Effector CD4-positive, alpha-beta T cell (primary cell): ENCODE data around the gene CLTB.
"Not testable (repeated sequence)": the region's sequence is repeated elsewhere in the genome, so short reads cannot be mapped to it uniquely, and the experiment has no call there.

Source experiments
- DNase-seq: peaks from one replicate; pipeline ENCODE4 v3.0.0-alpha.2; 2020

Gene CLTB

DNA sequence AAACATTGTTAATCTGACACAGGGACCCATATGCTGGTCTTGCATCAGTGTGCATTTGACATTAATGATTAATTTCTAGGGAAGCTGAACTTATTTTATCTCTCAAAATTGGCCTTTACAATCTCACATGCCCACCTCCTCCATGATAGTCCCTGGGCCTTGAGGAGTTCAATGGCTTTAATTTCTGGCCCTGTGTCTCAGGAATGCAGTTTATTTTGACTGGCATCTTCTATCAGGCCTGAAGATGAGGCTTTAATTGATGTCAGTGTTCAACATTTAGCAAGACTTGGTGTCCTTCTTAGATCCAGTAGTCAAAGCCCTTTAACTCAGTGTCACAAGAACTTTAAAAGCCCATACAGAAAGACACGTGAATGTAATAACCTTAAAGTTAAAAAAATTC, 10.5 kb upstream of the CLTB start:
- DNase-seq: no peak

DNA sequence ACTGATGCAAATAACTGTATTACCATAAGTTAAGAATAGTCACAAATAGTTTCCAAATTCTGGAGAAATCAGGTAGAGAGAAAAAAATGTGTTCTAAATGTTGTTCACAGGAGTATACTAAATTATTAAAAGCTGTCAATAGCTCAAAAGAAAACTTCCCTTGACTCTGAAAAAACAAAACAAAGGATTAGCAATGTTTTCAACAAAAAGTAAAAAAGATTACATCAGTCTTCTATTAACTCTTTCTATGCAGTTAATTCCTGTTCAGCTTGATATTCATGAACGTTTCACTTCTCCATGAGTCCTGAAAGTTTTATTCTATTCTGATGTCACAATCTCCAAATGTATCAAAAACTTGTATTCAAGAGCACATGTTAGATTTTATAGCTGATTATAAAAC, 9.5 kb upstream of the CLTB start:
- no peak for DNase-seq

DNA sequence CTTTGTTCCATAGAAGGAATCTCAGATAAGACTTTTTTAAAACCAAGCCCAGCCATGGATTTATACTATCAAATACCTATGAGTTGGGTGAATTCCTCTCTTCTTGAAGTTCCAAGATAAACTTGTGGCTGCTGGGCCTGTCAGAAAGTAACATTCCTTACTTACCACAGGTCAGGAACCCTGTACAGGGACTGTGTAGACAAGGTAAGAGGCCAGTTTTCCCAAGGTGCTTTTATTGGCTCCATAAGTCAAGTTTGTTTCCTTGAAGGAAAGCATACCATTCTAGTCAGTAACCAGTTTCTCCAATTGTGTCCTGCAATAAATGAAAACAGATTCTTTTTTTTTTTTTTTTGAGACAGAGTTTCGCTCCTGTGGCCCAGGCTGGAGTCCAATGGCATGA, 8.8 kb upstream of the CLTB start:
- DNase-seq: no peak

DNA sequence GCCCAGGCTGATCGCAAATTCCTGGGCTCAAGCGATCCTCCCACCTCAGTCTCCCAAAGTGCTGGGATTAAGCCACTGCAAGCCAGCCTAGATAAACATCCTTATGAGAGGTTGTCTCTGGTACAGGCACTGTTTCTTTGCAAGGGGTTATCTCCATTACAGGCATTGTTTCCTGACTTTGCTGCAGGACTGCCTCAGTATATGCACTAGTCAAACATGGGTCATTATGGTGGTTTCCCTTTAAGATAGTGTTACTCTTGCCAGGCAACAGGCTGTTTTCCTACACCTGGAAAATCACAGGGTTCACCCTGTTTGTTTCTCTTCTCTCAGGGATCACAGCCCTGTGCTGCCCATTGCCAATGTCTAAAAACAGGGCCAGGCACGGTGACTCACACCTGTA, 7.8 kb upstream of the CLTB start:
- no peak for DNase-seq

DNA sequence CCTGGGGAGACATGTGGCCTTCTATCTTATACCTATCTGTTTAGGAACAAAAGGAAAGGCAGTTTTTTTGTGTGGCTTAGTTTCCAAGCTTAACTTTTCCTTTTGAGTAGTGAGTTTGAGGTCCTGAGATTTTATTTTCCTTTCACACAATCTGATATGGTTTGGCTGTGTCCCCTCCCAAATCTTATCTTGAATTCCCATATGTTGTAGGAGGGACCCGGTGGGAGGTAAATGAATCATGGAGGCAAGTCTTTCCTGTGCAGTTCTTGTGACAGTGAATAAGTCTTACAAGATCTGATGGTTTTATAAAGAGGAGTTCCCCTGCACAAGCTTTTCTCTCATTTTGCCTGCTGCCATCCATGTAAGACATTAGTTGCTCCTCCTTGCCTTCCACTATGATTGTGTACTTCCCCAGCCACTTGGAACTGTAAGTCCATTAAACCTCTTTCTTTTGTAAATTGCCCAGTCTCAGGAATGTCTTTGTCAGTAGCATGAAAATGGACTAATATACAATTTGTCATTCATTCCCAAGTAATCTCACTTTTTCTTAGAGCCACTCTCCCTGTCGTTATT, 4.7 kb upstream of the CLTB start:
- DNase-seq: no peak

DNA sequence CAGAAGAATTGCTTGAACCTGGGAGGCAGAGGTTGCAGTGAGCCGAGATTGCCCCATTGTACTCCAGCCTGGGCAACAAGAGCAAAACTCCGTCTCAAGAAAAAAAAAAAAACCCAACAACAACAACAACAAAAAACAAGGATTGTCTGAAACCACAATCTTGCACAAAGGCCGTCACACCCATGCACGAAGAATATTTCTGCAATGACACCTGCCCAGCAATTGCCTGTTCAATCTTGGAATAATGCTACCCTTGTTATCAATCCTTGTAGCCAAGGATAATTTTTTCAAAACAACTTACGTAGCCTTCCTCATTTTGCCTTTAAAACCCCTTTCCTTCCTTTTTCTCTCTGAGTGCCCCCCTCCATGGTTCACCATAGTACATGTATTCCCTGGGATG, 3.7 kb upstream of the CLTB start:
- no peak for DNase-seq

DNA sequence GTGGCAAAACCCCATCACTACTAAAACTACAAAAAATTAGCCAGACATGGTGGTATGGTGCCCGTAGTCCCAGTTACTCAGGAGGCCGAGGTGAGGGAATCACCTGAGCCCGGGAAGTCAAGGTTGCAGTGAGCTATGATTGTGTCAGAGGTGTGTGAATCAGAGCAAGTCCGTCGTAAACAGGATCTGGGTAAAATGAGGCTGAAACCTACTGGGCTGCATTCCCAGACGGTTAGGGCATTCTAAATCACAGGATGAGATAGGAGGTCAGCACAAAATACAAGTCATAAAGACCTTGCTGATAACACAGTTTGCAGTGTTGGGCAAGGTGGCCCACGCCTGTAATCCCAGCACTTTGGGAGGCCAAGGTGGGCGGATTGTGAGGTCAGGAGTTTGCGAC, 1.9 kb upstream of the CLTB start:
- no peak for DNase-seq

DNA sequence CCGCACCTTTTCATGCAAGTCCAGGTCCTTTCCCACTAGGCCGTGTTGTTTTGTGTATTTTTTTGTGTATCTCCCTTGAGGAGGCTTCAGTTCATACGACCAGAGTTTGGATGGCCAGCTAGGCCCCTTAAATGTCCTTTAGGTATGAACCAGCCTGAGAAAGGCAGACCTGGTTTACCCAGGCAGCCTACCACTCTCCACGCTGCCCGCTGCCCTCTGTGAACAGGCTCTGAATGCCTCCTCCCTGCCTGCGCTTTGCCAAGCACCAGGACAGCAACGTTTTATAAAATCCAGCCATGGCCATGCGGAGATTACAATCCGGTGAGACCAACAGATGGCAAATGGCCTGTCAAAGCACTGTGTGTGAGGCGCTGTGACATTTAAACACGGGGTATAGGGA, 626 bp upstream of the CLTB start:
- DNase-seq: no peak

DNA sequence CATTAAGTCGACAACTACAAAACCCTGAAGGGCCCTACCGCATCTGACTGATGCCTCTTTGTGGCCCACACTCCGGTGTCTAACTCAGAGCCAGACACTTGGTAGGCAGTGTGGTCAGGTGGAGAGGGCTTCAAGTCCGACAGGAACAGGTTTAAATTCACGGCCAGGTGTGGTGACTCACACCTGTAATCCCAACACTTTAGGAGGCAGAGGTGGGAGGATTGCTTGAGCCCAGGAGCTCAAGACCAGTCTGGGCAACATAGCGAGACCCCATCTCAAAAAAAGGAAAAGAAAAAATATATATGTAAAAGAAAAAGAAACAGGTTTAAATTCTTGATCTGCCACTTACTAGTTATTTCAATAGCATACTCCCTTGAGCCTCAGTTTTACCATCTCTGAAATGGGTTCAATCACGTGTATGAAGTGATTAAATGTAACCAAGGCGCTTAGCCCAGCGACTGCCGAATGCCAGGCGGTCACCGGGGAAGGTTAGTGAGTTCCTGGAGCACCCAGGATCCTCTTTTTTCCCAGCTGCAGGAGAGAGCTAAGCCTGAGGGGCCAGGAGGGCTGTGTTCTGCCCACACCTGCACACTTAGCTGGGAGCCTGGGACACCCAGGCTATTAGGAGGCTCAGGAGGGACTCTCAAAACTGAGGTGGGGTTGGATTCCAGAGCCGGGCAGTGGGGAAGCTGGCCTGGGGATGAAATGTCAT, 943 bp downstream of the CLTB start:
- DNase-seq: no peak

DNA sequence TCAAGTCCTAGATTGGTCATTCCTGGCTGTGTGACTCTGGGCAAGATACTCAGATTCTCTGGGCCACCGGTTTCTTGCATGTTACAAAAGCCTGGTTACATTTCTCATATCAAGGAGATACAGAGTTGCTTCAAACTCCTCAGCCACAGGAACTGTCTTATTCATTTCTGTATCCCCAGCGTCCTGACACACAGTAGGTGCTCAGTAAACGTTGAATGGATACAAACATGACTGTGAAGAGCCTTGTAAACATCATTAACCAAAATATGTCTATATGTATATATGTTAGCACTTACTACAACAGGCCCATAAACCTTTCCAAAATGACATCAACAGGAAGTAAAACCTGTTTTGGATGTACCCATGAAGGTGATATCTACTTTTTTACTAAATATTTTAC, 1.6 kb downstream of the CLTB start:
- no peak for DNase-seq

DNA sequence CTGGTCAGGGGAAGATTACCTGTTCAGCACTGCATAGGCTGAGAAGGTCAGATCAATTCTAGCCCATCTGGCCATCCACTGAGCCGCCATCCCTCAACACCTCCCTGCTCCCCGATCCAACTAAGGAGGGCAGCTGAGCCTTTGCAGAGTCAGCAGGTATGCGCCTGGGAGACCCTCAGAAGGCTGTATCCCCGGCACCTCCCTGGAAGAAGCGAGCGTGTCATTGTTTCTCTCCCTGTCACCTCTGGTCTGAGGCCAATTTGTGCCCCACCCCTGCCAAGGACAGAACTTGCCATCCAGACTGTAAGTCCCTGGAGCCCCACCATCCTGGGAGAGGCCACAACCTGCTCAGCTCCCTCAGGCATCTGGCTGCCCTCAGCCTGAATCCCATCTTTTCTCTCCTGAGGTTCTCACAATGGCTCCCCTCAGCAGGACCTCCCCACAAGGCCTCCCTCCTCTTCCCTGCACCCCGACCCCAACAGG, 2.6 kb downstream of the CLTB start:
- no peak for DNase-seq

DNA sequence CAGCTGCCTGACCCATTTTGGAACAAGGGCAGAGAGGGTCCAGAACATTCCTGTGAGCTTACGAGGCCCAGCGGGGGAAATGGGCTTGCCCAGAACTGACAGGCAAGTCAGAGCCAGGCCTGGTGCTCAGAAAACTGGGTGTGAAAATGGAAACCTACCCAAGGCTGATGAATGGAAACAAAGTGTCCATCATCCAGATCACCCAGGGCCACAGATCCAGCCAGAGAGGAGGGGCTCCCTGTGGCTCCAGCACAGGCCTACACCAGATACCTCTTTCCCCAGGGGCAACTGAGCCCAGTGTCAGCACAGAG, 3.1 kb downstream of the CLTB start:
- DNase-seq: no peak

DNA sequence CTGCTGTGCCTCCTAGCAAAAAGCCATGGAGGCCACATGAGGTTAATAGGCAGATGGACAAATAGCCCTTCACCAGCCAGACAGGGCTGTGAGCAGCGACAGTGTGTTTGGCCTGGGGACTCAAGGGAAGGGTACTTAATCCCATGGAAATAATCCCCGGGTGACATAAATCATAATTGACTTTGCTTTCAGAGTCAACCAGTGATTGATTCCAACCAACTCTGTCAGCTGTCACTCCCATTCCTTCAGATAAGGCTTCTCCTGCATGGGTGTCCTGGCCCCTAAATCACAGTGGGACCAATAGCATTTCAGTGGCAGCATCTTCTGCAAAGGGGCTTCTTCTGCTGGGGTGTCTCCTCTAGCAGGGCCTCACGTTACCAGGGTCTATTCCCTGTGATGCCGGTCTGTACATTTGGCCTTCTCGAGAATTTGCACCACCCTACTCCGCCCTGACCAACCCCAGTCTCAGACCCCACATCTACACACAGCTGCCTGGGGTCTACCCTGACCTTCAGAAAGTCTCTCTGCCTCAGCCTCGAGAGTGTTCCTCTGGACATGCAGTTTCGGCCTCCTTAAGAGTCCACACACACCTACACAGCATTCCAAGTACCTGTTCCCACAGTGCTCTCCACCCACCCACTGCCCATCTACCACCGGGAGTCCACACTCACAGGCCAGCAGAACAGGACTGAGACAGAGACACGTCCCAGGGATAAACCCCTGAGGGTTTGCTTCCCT, 3.7 kb downstream of the CLTB start:
- no peak for DNase-seq

DNA sequence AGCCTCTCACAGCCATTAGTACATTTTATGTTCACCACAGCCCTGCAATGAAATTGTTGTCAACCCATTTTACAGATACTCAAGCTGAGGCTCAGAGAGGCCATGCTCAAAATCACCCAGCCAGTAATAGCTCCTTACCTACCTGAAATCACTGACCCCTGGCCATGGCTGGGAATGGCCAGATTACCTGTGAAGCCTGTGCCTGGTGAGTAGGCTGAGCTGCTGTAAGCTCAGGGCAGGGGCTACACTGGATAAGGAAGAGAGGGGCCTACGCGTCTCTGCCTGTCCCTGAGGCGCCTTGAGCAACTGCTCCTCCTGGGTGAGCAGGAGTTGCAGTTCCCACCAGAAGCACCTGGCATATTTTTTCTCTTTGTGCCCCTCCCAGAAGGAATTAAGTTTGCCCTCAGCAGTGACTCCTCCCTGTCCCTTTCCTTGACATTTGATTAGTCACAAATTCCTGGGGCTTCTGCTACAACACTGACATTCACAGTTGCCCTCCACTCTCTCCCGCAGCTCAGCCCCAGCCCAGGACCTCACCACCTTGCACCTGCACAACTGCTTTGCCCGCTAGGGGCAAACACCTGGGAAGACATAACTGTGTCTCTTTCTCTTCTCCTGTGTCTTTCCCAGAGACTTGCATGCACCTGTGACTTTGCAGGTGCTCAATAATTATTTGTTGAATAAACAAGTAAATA, 5.7 kb downstream of the CLTB start:
- no peak for DNase-seq

DNA sequence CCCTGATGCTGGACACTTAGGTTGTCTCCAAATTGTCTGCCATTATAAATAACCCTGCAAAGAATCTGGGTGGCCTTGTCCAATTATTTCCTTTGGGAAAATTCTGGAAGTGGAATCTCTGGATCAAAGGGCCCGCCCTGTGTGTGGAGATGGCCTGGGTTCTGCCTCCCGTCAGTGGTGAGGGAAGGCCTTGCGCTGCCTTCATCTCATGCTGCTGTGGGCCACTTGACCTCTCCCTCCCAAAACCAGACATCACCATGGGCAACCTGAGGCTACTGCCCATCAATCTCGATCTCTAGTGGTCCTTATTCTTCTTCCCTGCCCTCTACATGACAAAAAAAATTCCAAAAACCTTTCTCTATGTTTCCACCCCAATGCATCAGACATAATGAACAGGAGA, 6.6 kb downstream of the CLTB start:
- DNase-seq: no peak

DNA sequence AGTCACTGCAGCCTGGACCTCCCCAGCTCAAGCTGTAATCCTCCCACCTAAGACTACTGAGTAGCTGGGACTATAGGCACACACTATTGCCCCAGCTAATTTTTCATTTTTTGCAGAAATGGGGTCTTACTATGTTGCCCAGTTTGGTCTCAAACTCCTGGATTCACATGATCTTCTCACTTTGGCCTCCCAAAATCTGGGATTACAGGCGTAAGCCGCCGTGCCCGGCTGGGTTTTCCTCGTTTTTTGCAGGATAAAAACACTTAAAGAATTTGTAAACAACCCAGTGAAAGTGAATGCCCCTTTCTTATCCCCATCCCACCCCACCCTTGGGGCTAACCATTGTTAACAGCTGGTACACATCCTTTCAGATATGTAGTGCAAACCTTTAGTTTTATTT, 7.7 kb downstream of the CLTB start:
- no peak for DNase-seq

DNA sequence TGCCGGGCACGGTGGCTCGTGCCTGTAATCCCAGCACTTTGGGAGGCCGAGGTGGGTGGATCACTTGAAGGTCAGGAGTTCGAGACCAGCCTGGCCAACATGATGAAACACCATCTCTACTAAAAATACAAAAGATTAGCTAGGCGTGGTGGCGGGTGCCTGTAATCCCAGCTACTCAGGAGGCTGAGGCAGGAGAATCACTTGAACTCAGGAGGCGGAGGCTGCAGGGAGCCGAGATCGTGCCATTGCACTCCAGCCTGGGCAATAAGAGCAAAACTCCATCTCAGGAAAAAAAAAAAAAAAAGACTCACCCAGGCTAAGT, 8.1 kb downstream of the CLTB start:
- not testable (repeated sequence) for DNase-seq

DNA sequence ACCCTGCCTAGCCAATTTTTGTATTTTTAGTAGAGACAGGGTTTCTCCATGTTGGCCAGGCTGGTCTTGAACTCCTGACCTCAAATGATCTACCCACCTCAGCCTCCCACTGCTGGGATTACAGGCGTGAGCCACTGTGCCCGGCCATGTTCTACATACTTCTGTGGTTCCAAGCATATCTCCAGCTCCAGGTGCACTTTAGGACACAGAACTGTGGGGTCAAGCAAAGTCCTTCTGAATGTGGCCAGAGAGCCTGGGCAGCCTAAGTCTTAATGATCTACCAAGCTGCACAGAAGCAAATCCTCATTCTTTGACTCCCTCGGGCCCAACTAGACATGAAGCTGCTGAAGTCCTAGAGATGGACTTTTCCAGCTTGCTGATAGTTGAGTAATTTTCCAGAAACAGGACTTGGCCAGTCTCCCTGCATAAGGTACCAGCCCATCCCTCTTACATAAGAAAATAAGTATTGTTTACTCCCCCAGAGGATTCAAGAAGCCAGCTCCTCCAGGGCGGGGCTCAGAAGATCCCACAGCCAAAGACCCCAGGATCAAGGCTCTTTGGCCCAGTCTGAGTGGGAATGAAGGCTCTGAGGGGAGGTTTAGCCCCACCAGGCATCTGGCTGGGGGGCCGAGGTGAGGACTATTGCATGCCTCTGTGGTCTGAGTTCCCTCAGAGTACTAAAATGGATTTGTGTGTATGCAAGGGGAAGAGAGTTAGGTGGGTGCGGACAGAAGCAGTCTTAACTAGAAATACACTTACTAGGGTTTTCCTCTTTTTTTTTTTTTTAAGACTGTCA, 8.7 kb downstream of the CLTB start:
- no peak for DNase-seq

DNA sequence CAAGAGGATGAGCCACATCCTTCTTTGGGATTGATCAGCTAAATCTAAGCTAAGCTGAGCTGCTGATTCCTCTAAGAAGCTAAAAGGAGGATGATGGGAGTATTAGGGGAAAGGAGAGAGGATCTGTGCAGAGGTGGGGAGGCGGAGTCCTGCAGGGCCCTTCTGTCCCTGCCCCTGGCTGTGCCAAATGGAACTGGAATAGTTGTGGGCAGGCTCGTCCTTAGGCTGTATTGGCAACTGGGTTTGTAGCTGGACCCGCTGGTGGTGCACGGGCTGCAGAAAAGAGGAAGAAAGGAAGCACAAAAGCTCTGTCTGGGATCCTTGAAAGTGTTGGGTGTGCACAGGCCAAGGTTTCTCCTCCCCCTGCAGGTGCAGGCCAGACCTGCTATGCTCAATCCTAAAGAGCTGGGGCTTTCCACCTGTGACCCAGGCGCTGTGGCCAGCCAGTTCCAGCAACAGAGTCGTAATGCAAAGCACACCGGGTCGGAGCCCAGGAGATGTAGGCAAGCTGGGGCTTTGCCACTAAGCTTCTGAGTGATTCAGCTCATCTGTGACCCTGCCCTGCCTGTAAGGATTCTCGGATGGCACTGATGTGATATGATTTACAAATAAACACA, 9.8 kb downstream of the CLTB start:
- no peak for DNase-seq

DNA sequence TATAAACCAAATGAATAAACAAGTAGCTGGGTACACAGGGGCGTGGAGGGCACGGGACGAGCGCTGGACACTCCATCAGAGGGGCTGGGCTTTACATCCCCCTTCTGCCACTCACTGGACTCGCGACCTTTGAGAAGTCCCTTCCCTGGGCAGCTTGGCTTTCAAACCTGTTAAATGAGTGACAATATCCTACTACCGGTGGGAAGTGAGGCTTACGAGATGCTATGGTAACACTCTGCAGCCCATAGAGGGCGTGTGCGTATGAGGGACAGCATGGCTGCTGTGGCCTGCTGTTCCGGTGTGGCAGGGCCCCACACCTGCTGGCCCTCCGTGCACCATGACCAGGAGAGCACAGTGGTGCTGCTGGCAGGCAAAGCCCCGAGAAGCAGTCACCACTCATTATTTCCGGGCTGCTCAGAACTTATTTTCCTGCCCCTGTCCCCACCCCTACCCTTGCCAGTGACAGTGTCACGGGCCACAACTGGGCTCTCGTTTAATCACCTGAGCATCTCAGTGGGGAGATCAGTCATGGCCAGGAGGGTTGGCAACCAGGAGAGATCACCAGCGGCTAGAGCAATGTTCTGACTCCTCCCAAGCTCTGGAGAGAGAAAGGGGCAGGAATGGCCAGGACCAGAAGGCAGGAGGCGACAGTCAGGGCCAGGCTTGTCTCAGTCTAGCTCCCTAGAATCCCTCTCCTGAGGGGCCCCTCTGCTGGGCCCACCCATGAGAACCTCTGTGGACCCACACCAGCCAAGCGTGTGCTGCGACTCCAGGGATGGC, 10.5 kb downstream of the CLTB start:
- no peak for DNase-seq

DNA sequence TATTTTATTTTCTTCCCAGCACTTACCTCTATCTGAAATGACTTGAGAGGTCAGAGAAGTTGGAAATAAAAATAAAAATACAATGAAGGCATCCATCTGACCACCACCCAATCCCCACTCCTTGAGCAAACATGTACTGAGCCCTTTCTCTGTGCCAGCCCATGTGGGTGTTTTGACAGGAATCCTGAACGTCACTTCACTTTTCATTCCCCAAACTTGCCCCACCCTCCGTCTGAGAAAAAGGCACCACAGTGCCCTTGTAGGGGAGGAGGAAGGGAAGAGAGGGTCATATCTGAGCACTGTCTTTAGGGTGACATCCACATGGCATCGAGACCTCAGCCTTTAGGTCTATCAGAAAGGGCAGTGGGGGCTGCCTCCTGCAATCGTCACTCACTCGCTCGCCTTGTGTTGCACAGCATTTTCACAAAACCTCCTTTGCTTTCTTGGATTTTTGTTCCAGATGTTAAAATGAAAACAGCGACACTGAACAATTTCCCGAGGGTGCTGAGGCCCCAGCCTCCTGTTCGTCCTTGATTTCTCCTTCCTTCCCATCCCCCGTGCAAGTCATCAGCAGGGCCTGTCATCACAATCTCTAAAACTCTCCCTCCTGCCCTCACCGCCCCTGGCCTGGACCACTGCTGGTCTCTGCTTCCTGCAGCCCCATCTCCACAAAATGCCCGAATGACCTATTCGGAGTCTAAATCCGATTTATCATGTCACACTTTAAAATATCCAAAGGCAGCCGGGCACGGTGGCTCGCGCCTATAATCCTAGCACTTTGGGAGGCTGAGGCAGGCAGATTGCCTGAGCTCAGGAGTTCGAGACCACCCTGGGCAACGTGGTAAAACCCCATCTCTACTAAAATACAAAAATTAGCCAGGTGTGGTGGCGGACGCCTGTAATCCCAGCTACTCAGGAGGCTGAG, 14.8 kb downstream of the CLTB start:
- DNase-seq: no peak
